H7 (cell line): ENCODE data around the gene TRIM74. TPM values are rescaled to one million over a fixed set of nuclear protein-coding genes. Genes with fewer than 3 reads are reported as not detected.

Experiments
- total RNA-seq: library from RNA; depleted of rRNA; stranded (reverse); fragments of >200 nt; shearing (Covaris generic); gene quantifications from 2 replicates; pipeline ENCODE4 v1.2.3, GENCODE V29; 2014; rRNA removed

The TRIM74 gene
- total RNA-seq, 1 experiment from 2014 or later = not detected

Other genes with a start within 250 kb of the TRIM74 start
- 0.62 and 1.1 TPM in 2 replicates for gene TYW1B, start 141.3 kb downstream of the TRIM74 start, total RNA-seq
- gene POM121, start 44.4 kb downstream of the TRIM74 start, total RNA-seq = 10.7 and 11.3 TPM in 2 replicates
- gene SPDYE8, start 60.3 kb upstream of the TRIM74 start, total RNA-seq = not detected in 2 replicates
- not detected in 2 replicates for gene SPDYE11, start 88.4 kb upstream of the TRIM74 start, total RNA-seq
- not detected in 2 replicates for gene SPDYE9, start 116.6 kb upstream of the TRIM74 start, total RNA-seq